Activated T-helper 17 cell treated with anti-CD3 and anti-CD28 coated beads, Interleukin-2, amount 50 U/mL, for 72 hours (primary cell): ENCODE results near the gene PRR23A. TPM values are rescaled to one million over a fixed set of nuclear protein-coding genes. Genes with fewer than 3 reads are reported as not detected.

Source experiments
- ATAC-seq: fragments of 150-1000 bp; cut with Tn5 transposase; replicated peaks from 2 replicates; pipeline ENCODE4 v1.10.0; 2021; ENCODE audit warnings: mild to moderate bottlenecking, moderate library complexity
- H3K27ac Mint-ChIP-seq: one replicate; pipeline ENCODE4 v1.8.0; 2022; ENCODE audit warnings: mixed read lengths
- H3K27me3 Mint-ChIP-seq: one replicate; pipeline ENCODE4 v1.8.0; 2022; ENCODE audit warnings: mixed read lengths
- H3K36me3 Mint-ChIP-seq: one replicate; pipeline ENCODE4 v1.8.0; 2022; ENCODE audit warnings: low read depth, mild to moderate bottlenecking, mixed read lengths
- H3K4me1 Mint-ChIP-seq: one replicate; pipeline ENCODE4 v1.8.0; 2022; ENCODE audit warnings: mixed read lengths
- H3K4me3 Mint-ChIP-seq: one replicate; pipeline ENCODE4 v1.8.0; 2022; ENCODE audit warnings: mild to moderate bottlenecking, mixed read lengths
- H3K9me3 Mint-ChIP-seq: one replicate; pipeline ENCODE4 v1.8.0; 2022; ENCODE audit warnings: mixed read lengths
- total RNA-seq, 2 donors: library from RNA; stranded (reverse); gene quantifications; one replicate each; pipeline ENCODE4 v1.2.3, GENCODE V29; 2022

Gene PRR23A
- total RNA-seq, 2 donors from 2014 or later, result not detected

- ATAC-seq, result no peak
- Mint-ChIP-seq H3K4me1 (no peaks in the 10 kb centered on the region), H3K4me3 (no peak overlapping the region), H3K9me3 (peaks cover 3% of the 10 kb centered on the region), H3K36me3 (no peaks in the 10 kb centered on the region), H3K27me3 (peaks cover 31% of the 10 kb centered on the region), H3K27ac (no peak overlapping the region)
Observed at GRCh38 chr3:138995706-138996105, 10.4 kb downstream of the PRR23A start.

GRCh38 chr3:138987181-138987580 lies 18.9 kb downstream of the PRR23A start:
- no peak overlapping the region for H3K4me3 Mint-ChIP-seq
- peaks cover 9% of the 10 kb centered on the region for H3K27me3 Mint-ChIP-seq
- H3K4me1 Mint-ChIP-seq, result no peaks in the 10 kb centered on the region
- ATAC-seq, result no peak
- no peak overlapping the region for H3K27ac Mint-ChIP-seq
- no peaks in the 10 kb centered on the region for H3K36me3 Mint-ChIP-seq
- H3K9me3 Mint-ChIP-seq, result no peaks in the 10 kb centered on the region

GRCh38 chr3:138985932-138986331 lies 20.1 kb downstream of the PRR23A start:
- H3K27ac Mint-ChIP-seq, result no peak overlapping the region
- no peaks in the 10 kb centered on the region for H3K36me3 Mint-ChIP-seq
- H3K4me3 Mint-ChIP-seq, result no peak overlapping the region
- peaks cover 10% of the 10 kb centered on the region for H3K27me3 Mint-ChIP-seq
- no peak for ATAC-seq
- no peaks in the 10 kb centered on the region for H3K4me1 Mint-ChIP-seq
- no peaks in the 10 kb centered on the region for H3K9me3 Mint-ChIP-seq

GRCh38 chr3:138984816-138985215 lies 21.3 kb downstream of the PRR23A start:
- Mint-ChIP-seq H3K36me3 (no peaks in the 10 kb centered on the region), H3K27ac (no peak overlapping the region), H3K4me3 (no peak overlapping the region), H3K4me1 (no peaks in the 10 kb centered on the region), H3K27me3 (peaks cover 15% of the 10 kb centered on the region), H3K9me3 (no peaks in the 10 kb centered on the region)
- no peak for ATAC-seq

- no peak for ATAC-seq
- Mint-ChIP-seq H3K27me3 (peaks cover 19% of the 10 kb centered on the region), H3K9me3 (no peaks in the 10 kb centered on the region), H3K27ac (no peak overlapping the region), H3K4me1 (no peaks in the 10 kb centered on the region), H3K4me3 (no peak overlapping the region), H3K36me3 (no peaks in the 10 kb centered on the region)
Observed at GRCh38 chr3:138976047-138976446, 30.0 kb downstream of the PRR23A start.

- Mint-ChIP-seq H3K27ac (no peak overlapping the region), H3K36me3 (no peaks in the 10 kb centered on the region), H3K27me3 (peaks cover 18% of the 10 kb centered on the region), H3K4me3 (no peak overlapping the region), H3K4me1 (no peaks in the 10 kb centered on the region), H3K9me3 (no peaks in the 10 kb centered on the region)
- no peak for ATAC-seq
Observed at GRCh38 chr3:138975351-138975750, 30.7 kb downstream of the PRR23A start.

GRCh38 chr3:138974462-138974861 lies 31.6 kb downstream of the PRR23A start:
- Mint-ChIP-seq H3K4me3 (no peak overlapping the region), H3K27ac (no peak overlapping the region), H3K36me3 (no peaks in the 10 kb centered on the region), H3K9me3 (no peaks in the 10 kb centered on the region), H3K27me3 (peaks cover 20% of the 10 kb centered on the region), H3K4me1 (no peaks in the 10 kb centered on the region)
- ATAC-seq, result no peak

GRCh38 chr3:138972941-138973340 lies 33.1 kb downstream of the PRR23A start:
- Mint-ChIP-seq H3K4me3 (no peak overlapping the region), H3K9me3 (no peaks in the 10 kb centered on the region), H3K4me1 (no peaks in the 10 kb centered on the region), H3K27ac (no peak overlapping the region), H3K27me3 (peaks cover 28% of the 10 kb centered on the region), H3K36me3 (no peaks in the 10 kb centered on the region)
- ATAC-seq, result no peak

GRCh38 chr3:138971766-138972320 lies 34.2 kb downstream of the PRR23A start:
- no peak for ATAC-seq
- peaks cover 30% of the 10 kb centered on the region for H3K27me3 Mint-ChIP-seq
- H3K36me3 Mint-ChIP-seq, result no peaks in the 10 kb centered on the region
- no peak overlapping the region for H3K4me3 Mint-ChIP-seq
- no peak overlapping the region for H3K27ac Mint-ChIP-seq
- H3K9me3 Mint-ChIP-seq, result no peaks in the 10 kb centered on the region
- H3K4me1 Mint-ChIP-seq, result no peaks in the 10 kb centered on the region

- H3K4me1 Mint-ChIP-seq, result peaks cover 10% of the 10 kb centered on the region
- no peak for ATAC-seq
- no peaks in the 10 kb centered on the region for H3K9me3 Mint-ChIP-seq
- H3K4me3 Mint-ChIP-seq, result no peak overlapping the region
- H3K36me3 Mint-ChIP-seq, result no peaks in the 10 kb centered on the region
- peaks cover 59% of the 10 kb centered on the region for H3K27me3 Mint-ChIP-seq
- H3K27ac Mint-ChIP-seq, result no peak overlapping the region
Observed at GRCh38 chr3:138964923-138965322, 41.1 kb downstream of the PRR23A start.

- Mint-ChIP-seq H3K27me3 (peaks cover 57% of the 10 kb centered on the region), H3K9me3 (no peaks in the 10 kb centered on the region), H3K4me3 (no peak overlapping the region), H3K36me3 (no peaks in the 10 kb centered on the region), H3K4me1 (peaks cover 11% of the 10 kb centered on the region), H3K27ac (no peak overlapping the region)
- ATAC-seq, result no peak
Observed at GRCh38 chr3:138964264-138964663, 41.8 kb downstream of the PRR23A start.

GRCh38 chr3:138962854-138963560 lies 43.1 kb downstream of the PRR23A start:
- Mint-ChIP-seq H3K27ac (no peak overlapping the region), H3K27me3 (peaks cover 60% of the 10 kb centered on the region), H3K9me3 (no peaks in the 10 kb centered on the region), H3K4me1 (peaks cover 11% of the 10 kb centered on the region), H3K36me3 (no peaks in the 10 kb centered on the region), H3K4me3 (no peak overlapping the region)
- ATAC-seq, result no peak

GRCh38 chr3:138960417-138960852 lies 45.6 kb downstream of the PRR23A start:
- peak overlapping the region; percentile 33 for H3K4me3 Mint-ChIP-seq
- ATAC-seq, result no peak

More at GRCh38 chr3:138960417-138960852, 45.6 kb downstream of the PRR23A start:
- Mint-ChIP-seq H3K27me3 (peaks cover 59% of the 10 kb centered on the region), H3K27ac (no peak overlapping the region), H3K36me3 (no peaks in the 10 kb centered on the region), H3K9me3 (no peaks in the 10 kb centered on the region), H3K4me1 (peaks cover 11% of the 10 kb centered on the region)
